Activated CD4-positive, CD25-positive, alpha-beta regulatory T cell treated with anti-CD3 and anti-CD28 coated beads, Interleukin-2, amount 50 U/mL, for 72 hours (primary cell): ENCODE results near the gene NPAT.
"Not testable (repeated sequence)": the region's sequence is repeated elsewhere in the genome, so short reads cannot be mapped to it uniquely, and the experiment has no call there.

Source experiments
- DNase-seq: peaks from one replicate; pipeline ENCODE4 v3.0.0; 2021

The NPAT gene

DNA sequence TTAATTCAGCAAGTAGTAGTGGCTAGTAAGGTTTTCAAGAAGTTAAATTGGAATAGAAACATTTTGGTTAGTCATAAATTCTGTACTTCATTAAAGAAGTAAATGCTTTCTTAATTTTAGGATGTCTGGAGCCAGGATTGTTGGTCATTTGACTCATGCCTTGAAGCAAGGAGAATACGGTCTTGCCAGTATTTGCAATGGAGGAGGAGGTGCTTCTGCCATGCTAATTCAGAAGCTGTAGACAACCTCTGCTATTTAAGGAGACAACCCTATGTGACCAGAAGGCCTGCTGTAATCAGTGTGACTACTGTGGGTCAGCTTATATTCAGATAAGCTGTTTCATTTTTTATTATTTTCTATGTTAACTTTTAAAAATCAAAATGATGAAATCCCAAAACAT, 75.3 kb downstream of the NPAT start:
- no peak for DNase-seq

DNA sequence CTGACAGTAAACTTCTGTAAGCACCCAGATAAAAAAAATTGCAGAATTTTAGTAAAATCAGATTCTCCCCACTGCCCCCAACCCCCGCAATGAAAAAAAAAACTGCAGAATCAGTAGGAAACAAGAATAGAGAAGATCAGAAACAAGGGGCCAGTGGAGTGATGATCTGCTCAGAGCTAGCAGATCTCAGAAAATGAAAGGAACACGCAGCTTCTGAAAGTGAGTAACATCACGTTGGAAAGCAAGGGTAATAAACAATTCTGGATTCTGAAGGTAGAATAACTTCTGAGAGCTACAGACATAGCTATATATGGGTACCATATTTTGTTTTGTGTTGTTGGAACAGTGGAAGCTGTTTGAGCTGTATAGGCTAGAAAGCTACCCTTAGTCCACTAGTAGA, 77.8 kb downstream of the NPAT start:
- no peak for DNase-seq

DNA sequence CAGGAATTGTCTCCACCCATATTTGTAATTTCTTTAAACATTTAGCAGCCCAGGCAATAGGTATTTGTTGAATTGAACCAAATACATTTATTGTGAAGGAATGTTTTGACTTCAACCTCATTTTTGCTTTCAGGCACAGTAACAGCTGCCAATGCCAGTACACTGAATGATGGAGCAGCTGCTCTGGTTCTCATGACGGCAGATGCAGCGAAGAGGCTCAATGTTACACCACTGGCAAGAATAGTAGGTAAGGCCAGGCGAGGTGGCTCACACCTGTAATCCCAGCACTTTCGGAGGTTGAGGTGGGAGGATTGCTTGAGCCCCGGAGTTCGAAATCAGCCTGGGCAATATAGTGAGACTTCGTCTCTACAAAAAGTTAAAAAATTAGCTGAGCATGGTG, 80.1 kb downstream of the NPAT start:
- no peak for DNase-seq

DNA sequence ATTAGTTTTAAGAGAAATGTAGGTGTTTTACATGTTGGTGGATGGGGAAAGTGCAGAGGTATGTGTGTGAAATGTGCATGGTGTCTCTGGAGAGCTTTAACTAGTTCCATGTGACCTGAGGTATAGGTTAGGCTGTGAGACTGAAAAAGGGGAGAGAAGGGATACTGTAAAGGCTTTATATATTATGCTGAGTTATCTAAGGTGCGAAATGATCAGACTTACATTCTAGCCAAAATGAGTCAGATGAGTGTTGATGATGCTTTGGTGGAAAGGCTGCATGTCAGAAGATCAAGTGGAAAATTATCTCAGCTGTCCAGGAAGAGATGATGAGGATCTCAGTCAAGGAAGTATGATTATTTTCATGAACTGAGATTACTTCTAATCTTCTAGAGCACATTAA, 85.2 kb downstream of the NPAT start:
- no peak for DNase-seq

- no peak for DNase-seq
Observed at GRCh38 chr11:108135845-108136544, 86.4 kb downstream of the NPAT start.

- DNase-seq, result not testable (repeated sequence)
Observed at GRCh38 chr11:108132993-108133538, 89.4 kb downstream of the NPAT start.

- DNase-seq, result no peak
Observed at GRCh38 chr11:108131993-108132392, 90.4 kb downstream of the NPAT start.

DNA sequence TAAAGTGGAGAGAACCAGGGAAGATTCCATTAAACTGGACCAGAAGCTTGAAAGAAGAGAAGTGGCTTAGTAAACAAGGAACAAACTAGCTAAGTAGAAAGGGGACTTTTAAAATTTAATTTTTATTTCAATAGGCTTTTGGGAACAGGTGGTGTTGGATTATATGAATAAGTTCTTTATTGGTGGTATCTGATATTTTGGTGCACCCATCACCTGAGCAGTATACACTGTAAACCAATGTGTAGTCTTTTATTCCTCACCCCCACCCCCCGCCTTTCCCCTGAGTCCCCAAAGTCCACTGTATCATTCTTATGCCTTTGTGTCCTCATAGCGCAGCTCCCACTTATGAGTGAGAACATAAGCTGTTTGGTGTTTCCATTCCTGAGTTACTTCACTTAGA, 93.7 kb downstream of the NPAT start:
- no peak for DNase-seq

DNA sequence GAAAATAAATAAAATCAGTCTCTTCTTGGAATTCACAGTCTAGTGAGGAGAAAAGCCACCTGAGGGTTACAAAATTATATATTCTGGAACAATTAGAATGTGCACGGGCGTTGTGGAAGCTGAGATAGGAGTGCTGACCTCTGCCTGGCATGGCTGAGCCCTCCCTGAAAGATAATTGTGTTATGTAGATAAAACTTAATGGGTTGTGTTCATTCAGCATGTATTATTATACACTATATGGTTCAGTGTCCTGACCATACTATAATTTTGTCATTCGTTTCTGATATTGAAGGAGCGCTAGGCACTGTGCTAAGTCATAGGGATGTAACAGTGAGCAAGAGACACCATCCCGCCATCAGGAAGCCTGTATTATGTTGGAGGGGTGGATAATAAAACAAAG, 97.3 kb downstream of the NPAT start:
- no peak for DNase-seq

GRCh38 chr11:108122166-108122628, 100.2 kb downstream of the NPAT start:
- no peak for DNase-seq

DNA sequence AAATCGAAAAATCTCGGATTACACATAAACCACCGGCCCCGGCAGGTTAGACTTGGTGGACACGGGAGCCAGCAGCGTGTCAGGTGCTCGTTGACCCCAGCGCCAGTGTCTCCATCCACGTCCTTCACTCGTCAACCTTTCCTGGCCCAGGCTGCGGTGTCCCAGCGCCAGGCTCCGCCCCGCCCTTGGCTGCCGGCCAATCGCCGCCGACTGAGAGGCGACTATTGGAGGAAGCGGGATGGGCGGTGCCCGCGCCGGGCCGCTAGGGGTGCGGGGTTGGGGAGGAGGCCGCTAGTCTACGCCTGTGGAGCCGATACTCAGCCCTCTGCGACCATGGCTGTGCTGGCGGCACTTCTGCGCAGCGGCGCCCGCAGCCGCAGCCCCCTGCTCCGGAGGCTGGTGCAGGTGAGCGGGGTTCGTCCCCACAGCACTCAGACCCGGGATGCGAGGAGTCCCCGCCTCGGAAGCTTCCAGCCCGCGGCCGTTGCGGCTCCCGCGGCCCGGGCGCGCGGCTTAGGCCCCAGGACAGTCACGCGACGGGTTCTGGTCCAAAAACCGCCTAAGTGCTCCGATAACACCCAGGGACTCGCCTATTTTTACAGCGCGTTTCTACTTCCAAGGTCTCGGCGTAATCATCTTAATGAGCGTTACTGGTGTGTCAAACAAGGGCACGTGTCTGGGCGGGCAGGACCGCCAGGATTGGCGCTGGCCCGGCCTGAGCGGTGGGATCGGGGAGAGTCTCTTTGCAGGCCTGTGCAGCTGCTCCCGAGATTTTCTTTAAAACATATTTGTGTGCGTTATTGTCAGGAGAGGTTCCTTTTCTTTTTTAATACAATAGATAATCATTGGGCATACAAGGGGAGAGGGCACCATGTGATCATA, 100.9 kb downstream of the NPAT start, which contains the start of gene ACAT1:
TSS of gene ACAT1 (plus strand) at position 294 of the 882 bp plus-strand sequence. CDS start at position 334, 40 bp downstream.
- DNase-seq, result peak; percentile 99

DNA sequence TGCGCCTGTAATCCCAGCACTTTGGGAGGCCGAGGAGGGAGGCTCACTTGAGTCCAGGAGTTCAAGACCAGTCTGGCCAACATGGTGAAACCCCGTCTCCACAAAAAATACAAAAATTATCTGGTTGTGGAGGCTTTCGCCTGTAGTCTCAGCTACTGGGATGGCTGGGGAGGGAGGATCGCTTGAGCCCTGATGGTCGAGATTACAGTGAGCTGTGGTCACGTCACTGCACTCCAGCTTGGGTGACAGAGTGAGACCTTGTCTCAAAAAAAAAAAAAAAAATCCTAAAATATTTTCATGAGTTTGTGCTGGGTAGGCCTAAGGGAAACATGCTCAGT, 101.5 kb downstream of the NPAT start:
- not testable (repeated sequence) for DNase-seq

- DNase-seq, result no peak
Observed at GRCh38 chr11:108117746-108118371, 104.6 kb downstream of the NPAT start.

DNA sequence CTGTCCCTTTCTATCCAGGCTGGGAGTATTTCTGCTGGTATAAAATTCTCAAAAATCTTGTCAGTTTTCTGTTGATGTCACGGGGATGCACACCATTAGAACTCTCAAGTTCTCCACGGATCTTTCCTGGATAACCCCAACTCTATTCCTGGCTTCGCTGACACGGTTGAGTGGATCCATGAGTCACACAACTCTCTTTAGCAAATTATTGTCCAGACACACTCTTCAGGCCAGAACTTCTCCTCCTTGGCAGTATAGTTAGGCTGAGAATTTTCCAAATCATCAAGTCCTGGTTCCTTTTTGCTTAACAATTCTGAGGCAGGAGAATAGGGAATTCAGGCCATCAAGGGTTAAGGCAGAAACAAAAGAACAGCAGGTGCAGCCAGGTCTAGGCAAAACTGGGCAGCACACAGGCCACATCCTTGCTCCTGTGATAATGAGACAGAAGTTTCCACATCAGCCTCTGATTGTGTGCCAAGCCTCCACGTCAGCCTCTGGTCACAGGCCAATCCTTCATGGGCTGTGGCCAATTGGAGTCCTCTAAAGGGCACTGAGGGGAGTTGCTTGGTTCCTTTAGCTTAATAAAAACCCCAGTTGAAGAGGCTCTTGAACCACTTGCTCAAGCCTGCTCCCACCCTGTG, 106.8 kb downstream of the NPAT start:
- no peak for DNase-seq

DNA sequence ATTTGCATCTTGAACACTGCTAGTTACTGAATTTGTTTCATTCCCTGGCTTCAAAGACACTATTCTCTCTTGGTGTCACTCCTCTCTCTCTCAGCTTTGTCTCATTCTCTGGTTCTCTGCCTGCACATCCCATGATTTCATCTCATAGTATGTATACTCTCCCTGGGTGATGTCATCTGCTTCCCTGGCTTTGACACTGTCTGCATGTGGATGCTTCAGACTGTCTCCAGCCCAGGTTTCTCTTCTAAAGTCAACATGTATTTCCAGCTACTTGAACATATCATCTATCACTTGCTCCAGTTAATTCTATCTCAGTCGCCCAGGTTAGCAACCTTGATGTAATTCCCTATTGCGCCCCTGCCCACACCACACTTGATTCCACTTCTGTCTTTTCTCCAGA, 110.4 kb downstream of the NPAT start:
- DNase-seq, result no peak

- DNase-seq, result no peak
Observed at GRCh38 chr11:108111126-108111525, 111.3 kb downstream of the NPAT start.
